Measurements from ENCODE around the gene POLR3A.

POLR3A gene

DNA sequence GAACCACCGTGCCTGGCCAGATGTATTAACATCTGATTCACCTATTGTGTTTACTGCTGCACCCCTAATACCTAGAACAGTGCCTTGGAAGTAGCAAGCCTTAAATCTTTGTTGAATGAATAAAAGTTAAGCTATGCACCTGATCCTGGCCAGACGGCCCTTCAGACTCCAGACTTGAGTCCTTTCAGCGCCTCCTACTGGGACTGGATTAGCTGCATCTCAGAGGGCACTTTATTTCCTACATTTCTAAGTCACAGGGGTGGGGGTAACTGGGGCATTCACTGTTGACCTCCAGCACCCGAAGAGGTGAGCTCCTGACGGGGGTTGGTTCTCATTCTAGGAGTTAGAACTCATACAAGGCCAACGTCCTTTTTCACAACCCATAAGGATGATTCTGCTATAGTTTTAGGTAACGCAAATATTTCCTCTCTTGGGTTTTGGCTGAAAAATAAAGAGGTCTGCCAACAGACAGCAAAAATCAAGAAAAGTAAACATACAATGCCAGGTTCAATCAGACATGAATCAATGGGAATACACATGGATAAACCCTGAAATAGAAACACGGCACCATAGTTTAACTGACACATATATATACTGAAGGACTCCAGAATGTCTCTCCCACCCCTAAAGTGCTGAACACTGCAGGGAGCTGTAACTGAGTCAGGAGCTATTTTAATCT is 54.8 kb downstream of the POLR3A start:
- DNase-seq, result no peak

DNA sequence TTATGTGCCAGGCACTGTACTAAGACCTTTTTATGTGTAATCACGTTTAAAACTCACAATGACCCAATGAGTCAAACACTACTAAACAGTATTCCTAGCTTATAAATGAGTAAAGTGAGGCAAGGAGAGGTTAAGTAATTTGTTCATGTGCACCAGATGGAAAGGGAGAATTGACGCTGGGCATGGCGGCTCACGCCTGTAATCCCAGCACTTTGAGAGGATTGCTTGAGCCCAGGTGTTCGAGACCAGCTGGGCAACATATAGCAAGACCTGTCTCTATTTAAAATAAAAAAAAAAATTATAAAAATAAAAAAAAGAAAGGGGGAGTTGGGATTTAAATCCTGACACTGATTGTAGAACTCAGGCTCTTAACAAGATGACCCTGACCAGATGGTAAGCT is 56.0 kb downstream of the POLR3A start:
- DNase-seq, result no peak

DNA sequence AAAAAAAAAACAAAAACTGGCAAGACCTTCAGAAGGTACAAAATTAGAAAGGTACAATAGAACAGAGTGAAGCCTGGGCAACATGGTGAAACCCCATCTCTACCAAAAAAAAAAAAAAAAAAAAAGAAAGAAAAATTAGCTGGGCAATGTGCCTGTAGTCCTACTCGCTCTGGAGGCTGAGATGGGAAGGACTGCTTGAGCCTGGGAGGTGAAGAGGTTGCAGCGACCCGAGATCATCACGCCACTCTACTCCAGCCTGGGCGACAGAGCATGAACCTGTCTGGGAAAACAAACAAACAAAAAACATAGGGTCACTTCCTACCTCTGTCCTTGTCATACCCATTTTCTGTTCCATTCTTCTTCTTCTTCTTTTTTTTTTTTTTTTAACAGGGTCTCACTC is 57.2 kb downstream of the POLR3A start:
- DNase-seq, result no peak

DNA sequence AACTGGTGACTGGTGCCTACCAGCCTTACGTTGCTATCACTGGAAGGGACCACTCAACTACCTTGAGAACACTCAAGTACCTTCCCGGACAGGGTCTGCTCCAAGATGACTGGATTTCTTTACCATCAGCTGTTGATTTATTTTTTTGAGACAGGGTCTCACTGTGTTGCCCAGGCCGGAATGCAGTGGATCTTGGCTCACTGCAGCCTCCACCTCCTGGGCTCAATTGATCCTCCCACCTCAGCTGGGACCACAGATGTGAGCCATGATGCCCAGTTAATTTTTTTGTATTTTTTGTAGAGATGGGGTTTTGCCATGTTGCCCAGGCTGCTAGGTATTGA is 57.5 kb downstream of the POLR3A start:
- no peak for DNase-seq

DNA sequence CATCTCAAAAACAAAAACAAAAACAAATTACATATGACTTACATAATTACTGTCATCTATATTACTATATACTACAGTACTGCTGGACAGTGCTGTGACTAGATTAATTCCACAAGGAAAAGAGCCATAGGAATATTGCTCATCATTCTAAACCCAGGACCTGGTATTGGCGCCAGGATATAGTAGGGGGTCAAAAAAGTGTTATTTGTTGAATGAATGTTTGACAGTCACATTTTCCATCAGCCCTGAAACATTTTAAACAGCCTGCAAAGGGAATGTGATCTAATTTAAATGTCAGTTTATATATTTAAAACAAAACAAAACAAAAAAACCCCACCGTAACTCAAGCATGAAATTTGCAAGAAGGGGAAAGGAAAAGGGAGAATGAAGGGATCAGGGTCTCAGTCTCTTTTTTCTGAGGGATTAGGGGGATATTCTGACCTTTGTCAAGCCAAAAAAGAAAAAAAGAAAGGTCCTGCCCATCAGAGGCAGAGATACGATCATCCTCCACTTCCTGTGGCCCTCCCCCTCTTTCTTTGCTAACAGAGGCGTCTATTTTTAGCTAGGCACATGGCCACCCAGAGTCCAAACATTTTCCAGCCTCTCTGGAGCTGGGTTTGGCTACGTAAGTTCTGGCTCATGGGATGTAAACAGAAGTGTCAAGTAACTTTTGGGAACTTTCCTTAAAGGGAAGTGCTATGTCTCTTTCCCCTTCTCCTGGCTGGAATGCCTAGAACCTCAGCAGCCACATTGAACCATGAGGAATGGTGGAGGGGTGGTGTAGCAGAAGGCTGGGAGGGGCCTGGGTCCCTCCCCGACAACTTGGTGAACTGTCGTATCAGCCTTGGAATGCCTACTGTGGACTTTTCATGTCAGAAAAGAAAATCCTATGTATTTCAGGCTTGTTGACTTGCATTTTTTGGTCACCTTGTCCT is 58.2 kb downstream of the POLR3A start:
- DNase-seq, result no peak

DNA sequence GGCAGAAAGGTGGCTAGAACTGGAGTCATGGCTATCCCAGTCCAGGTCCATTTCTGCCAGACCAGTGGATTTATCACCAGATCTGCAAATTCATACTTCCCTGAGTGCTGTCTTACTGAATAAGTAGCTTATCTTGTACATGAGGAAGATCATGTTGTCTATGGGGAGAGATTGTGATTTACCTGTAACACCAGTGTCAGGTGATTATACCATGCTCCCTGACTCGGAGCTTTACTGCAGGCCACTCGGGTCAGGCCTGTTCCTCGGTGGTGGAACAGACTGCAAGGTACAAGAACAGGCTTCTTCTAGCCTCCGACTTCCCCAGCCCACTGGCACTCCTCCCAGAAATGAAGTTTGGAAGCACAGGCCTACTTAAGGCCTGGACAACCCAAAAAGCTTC is 60.2 kb downstream of the POLR3A start:
- DNase-seq, result no peak

DNA sequence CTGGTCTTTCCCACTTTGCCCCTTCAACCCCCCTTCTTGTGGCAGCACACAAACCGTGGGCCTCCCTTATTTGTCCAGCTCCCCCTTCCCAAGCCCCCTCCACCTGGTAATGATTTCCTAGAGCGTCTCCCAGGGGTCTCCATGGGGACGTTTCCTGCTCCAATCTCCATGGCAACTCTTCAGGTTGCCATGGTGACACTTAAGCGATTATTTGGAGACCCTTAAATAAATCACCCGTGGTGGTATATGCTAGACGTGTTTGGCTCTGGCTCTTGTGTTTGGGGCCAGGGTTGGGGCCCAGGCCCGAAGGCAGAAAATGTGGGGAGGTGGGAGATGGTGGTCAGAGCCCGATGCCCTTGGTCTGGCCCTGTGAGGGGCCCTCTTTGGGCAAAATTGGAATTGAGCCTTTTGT is 61.7 kb downstream of the POLR3A start:
- DNase-seq, result no peak

DNA sequence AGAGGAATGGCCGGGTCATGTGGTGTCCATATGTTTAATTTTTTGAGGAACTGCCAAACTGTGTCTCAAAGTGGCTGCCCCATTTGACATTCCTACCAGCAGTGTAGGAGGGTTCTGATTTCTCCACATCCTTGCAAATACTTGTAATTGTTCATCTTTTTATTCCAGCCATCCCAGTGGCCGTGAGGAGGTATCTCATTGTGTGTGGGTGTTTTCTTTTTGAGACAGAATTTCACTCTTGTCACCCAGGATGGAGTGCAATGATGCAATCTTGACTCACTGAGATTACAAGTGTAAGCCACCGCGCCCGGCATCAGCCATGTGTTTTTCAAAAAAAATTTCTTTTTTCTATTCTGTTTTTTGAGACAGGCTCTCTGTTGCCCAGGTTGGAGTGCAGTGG is 64.0 kb downstream of the POLR3A start:
- DNase-seq, result peak in 1 of 2 experiments; percentile 16

DNA sequence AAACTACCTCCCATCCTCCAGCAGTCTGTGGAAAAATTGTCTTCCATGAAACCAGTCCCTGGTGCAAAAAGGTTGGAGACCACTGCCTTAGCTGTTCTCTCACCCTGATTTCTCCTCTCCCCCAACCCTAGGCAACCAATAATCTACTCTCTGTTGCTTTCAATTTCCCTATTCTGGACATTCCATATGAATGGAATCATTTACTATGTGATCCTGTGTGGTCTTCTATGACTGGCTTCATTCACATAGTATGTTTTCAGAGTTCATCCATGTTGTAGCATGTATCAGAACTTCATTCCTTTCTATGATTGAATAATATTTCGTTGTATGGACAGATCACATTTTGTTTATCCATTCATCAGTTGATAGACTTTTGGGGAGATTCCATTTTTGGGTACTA is 64.5 kb downstream of the POLR3A start:
- no peak for DNase-seq

DNA sequence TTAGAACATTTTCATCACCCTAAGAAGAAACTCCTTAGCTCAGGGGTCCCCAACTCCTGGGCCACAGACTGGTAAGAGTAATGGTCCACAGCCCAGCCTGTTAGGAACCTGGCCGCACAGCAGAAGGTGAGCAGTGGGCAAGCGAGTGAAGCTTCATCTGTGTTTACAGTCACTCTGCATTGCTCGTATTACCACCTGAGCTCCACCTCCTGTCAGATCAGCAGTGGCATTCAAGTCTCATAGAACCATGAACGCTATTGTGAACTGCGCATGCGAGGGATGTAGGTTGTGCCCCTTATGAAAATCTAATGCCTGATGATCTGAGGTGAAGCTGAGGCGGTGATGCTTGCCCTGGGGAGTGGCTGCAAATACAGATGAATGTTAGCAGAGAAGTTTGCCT is 65.4 kb downstream of the POLR3A start:
- DNase-seq, result no peak

DNA sequence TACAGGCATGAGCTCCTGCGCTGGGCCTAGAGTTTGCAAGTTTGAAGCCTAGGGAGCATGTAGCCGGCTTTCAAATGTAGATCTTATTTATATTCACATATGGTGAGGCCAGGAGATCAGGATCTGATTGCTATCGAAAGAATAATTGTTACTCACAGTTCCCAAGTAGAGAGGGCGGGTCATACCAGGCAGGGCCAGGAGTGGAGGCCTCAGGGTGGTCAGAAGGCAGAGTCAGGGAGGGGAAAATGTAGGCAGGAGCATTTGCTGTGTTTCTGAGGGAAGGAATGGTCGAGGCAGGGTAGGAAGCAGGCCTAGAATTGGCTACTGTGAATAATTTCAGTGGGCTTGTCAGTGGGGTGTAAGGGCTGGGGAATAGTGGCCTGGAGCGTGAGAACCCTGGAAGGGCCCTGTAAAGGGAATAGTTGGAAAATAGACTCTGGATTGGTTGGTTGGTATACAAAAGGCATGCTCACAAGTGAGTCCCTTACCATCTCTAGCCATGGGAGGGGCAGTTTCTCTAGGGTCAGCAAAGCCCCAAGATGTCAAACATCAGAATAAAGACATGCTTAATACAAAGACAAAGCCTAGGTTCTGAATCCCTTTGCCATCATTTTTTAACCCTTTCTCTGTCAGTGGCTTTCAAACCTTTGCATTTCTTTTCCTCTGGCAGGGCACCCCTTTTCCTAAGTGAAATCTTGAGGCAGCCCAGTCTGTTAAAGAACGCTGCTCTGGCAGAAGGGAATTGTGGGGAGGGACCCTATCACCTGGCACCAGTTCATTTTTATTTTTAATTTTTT is 66.8 kb downstream of the POLR3A start:
- DNase-seq, result no peak

DNA sequence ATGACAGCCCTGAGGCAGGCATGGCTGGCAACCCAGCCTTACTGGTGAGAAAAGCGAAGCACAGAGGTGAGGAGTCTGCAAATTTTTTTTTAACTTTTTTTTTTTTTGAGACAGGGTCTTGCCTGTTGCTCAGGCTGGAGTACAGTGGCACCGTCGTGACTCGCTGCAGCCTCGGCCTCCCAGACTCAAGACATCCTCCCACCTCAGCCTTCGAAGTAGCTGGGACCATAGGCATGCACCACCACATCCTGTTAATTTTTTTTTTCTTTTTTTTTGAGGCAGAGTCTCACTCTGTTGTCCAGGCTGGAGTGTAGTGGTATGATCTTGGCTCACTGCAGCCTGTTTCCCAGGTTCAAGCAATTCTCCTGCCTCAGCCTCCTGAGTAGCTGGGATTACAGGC is 67.6 kb downstream of the POLR3A start:
- no peak for DNase-seq

DNA sequence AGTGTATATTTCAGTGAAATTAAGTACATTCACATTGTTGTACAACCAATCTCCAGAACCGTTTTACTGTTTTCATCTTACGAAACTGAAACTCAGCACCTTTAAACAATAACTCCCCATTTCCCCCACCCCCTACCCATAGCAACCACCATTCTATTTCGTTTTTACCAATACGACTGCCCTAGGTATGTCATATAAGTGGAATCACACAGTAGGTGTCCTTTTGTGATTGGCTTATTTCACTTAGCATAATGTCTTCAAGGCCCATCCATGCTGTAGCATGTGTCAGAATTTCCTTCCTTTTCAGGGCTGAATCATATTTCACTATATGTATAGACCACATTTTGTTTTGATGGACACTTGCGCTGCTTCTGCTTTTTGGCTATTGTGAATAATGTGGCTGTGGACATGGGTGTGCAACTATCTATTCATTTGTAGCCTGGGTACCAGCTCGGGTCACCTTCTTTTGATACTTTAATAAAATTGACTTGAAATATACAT is 68.4 kb downstream of the POLR3A start:
- no peak for DNase-seq

DNA sequence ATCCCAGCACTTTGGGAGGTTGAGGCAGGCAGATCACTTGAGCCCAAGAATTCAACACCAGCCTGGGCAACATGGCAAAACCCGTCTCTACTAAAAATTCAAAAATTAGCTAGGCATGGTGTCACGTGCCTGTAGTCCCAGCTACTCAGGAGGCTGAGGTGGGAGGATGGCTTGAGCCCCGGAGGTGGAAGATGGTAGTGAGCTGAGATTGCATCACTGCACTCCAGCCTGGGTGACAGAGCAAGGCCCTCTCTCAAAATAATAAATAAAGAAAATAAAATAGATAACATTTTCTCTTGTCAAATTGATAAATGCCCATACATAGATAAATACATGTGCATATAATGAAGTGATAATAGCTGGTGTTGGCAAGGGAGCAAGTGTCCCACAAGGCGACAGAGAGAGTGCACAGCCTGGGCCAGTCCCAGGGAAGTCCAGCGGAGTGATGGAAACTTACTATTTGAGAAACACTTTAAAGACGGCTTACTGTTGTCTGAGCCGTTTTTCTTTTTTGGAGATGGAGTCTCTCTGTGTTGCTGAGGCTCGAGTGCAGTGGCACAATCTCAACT is 69.3 kb downstream of the POLR3A start:
- DNase-seq, result no peak

DNA sequence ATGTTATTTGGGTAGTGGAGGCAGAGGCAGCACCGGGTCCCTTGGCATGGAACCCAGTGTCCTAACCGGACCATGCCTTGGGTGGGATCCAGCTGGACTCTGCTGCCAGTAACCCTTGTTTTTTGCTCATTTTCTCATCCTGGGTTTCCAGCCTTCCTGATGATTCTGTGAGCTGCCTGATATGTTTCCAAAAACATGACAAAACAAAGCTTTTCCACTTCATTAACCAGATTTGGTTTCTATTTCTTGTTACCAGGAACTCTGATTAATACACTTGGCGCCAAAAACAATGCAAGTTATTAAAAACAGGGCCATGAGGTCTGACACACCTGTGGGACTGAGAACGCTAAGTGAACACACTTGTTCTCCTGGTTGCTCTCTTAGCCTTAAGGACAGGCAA is 69.9 kb downstream of the POLR3A start:
- no peak for DNase-seq

DNA sequence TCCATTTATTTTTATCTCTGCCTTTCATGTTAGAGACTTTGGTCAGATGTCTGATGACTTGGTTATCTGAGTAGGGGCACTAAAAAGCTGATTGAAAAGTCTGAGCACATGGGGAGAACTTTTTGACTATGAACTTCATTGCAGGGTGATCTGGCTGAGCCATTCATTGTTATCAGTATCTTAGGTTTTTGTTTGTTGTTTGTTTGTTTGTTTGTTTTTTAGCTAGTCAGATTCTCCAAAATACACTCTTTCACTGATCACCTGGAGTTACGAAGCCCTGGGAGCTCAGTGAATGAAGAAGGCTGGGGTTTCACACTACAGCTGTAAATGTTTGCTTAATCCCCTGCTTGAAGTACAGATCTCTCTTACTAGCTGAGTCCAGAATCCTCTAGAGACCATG is 74.2 kb downstream of the POLR3A start:
- DNase-seq, result no peak

DNA sequence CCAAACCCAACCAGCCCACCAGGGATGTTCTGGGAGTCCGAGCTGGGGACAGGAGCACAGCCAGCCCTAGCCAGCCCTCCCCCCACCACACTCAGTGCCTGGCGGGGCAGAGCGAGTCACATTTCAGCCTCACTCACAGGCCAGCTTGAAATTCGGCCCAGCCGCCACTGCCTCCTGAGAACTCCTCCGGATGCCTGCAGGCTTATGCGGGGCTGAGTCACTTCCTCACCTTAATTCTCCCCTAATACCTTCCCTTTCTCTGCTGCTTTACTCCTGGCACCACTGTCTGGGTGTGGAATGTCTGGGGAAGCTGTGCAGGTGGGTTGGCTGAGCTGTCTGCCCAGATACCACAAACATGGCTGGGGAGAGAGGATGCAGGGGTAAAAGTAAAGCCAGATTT is 80.1 kb downstream of the POLR3A start:
- no peak for DNase-seq

DNA sequence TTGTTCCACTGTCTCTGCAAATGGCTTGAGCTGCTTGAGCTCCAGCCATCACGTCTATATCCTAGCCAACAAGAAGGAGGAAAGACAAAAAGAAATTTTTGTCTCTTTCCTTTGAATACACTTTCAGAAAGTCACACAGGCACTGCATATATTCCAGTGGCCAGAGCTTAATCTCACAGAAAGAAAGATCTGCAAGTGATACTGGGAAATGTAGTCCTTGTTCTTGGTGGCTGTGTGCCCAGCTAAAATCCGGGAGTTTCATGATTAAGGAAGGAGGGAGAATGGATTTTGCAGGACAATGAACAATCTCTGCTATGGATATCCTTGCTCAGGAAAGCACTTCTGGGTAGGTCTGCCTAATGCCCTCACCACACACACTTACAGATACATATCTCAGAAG is 83.2 kb downstream of the POLR3A start:
- DNase-seq, result no peak

DNA sequence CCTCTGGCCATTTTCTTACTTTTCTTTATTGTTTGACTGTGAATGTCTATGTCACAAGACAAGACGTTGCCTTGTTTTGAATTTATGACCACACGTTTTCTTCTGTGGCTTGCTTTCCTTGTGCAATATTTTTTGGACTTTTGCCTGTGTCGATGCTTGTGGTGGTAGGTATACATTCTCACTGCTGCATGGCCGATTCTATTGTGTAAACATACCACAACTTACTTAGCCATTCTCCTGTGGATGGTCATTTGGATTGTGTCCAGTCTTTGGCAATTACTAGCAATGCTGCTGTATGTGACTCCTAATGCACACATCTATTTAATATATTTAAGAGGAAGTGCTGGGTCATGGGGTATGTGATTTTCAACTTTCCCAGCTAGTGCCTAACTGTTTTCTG is 84.8 kb downstream of the POLR3A start:
- DNase-seq, result no peak

DNA sequence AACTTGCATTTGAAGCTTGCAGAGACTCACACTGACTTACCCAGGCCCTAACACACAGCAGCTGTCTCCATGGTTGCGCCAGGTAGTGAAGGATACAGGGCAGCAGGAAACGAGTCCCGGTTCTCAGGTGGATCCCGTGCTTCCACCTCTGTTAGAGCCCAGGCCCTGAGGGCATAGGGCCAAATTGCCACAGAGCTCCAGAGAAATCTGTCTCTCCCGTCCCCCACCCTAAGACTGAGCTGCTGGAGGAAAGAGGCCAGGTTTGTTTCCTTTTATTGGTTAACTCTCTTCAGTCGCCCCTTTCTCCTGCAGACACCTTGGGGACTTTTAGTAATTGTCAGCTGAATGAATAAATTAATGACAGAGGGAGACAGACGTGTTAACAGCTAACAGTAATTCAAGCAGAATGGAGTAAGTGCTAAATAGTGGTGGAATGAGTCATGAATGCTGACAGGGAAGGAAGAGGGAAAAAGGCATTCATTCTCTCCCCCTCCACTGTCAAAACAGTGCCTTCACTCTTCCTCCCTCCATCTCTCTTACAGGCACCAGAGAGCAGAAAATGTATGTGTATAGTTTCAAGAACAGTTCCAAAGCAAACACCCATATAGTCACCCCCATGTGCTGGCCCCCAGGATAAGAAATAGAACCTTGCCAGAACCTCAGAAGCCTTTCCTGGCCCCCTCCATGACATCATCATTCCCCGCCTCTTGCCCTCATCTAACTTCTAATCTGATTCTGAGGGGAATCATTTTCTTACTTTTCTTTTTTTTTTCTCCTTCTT is 86.0 kb downstream of the POLR3A start:
- DNase-seq, result no peak

DNA sequence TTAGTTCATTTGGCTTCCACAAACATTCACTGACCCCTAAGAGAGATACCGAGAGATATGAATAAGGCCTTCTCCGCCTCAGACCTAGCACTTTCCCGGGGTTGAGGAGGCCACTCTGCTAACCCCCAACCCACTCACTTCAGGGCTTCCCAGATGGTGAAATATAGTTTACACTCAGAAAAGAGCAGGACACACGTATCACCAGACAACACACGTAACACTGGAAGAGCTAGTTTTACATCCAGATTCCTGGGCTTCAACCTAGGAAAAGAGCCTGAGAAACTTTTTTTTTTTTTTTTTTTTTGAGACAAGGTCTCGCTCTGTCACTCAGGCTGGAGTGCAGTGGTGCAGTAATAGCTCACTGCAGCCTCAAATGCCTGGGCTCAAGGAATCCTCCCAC is 87.5 kb downstream of the POLR3A start:
- DNase-seq, result no peak

DNA sequence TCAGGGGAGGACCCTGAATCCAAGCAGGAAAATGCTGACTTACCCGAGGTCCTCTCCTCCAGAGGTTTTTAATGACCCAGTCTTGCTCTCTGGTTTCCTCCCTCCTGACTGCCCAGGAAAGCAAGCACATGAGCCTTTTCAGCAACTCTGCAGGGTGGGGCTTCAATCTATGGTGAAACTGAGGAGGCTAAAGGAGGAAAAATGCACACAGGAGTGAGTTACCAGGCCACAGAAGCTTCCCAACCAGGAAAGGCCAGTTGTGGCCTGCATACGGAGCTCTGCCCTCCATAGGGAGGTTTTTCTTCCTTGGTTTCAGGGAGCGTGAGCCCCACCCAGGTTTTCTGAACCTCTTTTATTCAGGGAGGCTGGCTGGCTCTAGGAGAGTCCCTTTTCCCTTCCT is 88.7 kb downstream of the POLR3A start:
- no peak for DNase-seq
